PFSK-1 (cell line): ENCODE results near the gene ZNF319.

Experiments
- FOXP2 ChIP-seq: optimal IDR thresholded peaks from 2 replicates; pipeline ENCODE3; 2011; ENCODE audit warnings: borderline replicate concordance, control low read depth, inconsistent platforms; ENCODE audit not compliant: insufficient read depth; ENCODE audit errors: extremely low read length, extremely low read depth
- POLR2AphosphoS5 ChIP-seq: IDR thresholded peaks from 2 replicates; pipeline ENCODE4 v1.6.1; 2012; ENCODE audit warnings: low read depth, mild to moderate bottlenecking, control low read depth, low read length, moderate library complexity
- SIN3A ChIP-seq: IDR thresholded peaks from 2 replicates; pipeline ENCODE4 v1.6.1; 2012; ENCODE audit warnings: mild to moderate bottlenecking, low read length, moderate library complexity, borderline replicate concordance; ENCODE audit not compliant: insufficient read depth
- TAF1 ChIP-seq: IDR thresholded peaks from 2 replicates; pipeline ENCODE4 v1.6.1; 2012; ENCODE audit warnings: low read length, control low read depth, borderline replicate concordance; ENCODE audit not compliant: insufficient read depth
- TF ChIP-seq, protein P1 (sequence below), 2 experiments: IDR thresholded peaks; 2 replicates each; pipeline versions ENCODE4 v1.6.1 to v1.8.0; 2011 to 2012; ENCODE audit warnings: low read depth in 2 of 2, low read length in 2 of 2, control low read depth in 1 of 2, inconsistent platforms in 1 of 2, mild to moderate bottlenecking in 1 of 2, moderate library complexity in 1 of 2; ENCODE audit not compliant: insufficient read depth in 1 of 2

Gene ZNF319

DNA sequence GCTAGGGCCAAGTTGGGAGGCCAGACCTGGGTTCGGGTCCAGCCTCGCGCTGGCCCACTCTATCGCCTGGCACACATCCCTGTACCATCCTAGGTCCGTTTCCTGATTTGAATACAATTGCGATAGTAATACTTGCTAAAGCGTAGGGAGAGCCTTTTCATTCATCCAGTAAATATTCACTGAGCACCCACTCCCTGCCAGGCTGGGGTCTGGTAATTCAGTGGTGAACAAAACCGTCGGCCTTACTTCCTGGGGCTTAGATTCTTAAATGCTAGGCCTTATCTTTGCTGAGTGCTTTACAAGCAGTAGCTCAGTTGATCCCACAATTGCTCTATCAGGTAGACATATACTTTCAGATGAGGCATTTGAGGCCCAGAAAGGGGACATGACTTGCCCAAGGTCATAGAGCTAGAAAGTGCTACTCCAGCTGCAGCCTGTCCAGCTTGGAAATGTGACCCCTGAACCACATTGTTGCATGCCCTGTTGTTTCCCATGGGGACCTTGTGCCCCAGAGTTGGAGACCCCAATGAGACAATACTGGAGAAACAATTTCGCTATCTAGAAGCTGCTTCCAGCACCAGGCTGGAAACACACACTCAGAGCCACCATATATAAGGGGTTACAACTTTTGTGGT lies 1.4 kb upstream of the ZNF319 start:
- TF ChIP-seq FOXP2 (no peak), SIN3A (no peak), TAF1 (no peak), POLR2AphosphoS5 (no peak)
- TF ChIP-seq, protein P1, sequence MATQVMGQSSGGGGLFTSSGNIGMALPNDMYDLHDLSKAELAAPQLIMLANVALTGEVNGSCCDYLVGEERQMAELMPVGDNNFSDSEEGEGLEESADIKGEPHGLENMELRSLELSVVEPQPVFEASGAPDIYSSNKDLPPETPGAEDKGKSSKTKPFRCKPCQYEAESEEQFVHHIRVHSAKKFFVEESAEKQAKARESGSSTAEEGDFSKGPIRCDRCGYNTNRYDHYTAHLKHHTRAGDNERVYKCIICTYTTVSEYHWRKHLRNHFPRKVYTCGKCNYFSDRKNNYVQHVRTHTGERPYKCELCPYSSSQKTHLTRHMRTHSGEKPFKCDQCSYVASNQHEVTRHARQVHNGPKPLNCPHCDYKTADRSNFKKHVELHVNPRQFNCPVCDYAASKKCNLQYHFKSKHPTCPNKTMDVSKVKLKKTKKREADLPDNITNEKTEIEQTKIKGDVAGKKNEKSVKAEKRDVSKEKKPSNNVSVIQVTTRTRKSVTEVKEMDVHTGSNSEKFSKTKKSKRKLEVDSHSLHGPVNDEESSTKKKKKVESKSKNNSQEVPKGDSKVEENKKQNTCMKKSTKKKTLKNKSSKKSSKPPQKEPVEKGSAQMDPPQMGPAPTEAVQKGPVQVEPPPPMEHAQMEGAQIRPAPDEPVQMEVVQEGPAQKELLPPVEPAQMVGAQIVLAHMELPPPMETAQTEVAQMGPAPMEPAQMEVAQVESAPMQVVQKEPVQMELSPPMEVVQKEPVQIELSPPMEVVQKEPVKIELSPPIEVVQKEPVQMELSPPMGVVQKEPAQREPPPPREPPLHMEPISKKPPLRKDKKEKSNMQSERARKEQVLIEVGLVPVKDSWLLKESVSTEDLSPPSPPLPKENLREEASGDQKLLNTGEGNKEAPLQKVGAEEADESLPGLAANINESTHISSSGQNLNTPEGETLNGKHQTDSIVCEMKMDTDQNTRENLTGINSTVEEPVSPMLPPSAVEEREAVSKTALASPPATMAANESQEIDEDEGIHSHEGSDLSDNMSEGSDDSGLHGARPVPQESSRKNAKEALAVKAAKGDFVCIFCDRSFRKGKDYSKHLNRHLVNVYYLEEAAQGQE (IDR thresholded peaks at IDR 0.05; ENCODE audit: insufficient read depth in 1 of 2, low read depth in 2 of 2, low read length in 2 of 2) = no peak

DNA sequence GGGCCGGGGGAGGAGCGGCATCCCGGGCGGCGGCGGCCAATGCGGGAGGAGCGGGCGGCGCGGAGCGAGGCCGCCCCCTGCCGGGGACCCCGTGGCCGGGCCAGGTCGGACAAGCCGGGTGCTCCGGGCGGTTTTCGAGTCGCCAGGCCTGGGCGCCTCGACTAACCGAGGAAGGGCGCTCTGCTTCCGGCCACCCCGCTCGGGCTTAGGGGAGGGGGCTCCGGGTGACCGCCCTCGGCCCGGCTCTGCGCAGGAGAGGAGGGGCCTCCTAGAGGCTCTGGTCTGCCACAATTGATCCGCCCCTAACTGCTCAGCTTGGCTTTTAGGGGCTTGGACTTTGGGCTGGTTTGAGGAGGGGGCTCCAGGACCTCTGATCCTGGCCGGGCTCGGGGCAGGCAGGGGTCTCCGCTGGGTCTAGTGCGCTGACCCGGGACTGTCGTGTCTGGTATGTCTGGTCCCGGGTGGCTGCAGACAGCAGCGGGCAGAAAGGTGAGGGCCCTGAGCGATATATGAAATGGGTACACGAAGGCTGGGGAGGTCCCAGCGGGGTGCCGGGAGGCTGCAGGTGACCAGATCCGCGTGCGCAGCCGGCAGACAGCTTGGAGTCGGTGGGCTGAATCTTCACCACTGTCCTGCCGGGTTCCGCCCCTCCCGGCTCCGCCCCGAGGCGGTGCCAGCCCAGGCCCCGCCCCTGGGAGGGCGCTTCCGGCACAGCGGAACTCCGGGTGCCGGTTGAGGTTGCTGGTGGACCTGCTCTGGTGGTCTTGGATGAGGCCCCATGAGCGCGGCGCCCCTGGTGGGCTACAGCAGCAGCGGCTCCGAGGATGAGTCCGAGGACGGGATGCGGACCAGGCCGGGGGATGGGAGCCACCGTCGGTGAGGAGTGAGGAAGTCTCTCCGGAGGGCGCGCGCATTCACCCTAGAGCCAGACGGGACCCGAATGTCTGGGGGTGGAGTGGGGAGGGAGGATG lies 519 bp upstream of the ZNF319 start, which contains the start of gene USB1:
USB1 (plus strand) TSS at position 702 of the 971 bp plus-strand sequence; CDS start at position 779, 77 bp downstream.
- TF ChIP-seq SIN3A (no peak), FOXP2 (peak; percentile 31), POLR2AphosphoS5 (peak; percentile 78), TAF1 (peak; percentile 72; the same call in 1 of the 2 replicates)
- TF ChIP-seq, protein P1 (IDR thresholded peaks at IDR 0.05; ENCODE audit: insufficient read depth in 1 of 2, low read depth in 2 of 2, low read length in 2 of 2) = no peak

DNA sequence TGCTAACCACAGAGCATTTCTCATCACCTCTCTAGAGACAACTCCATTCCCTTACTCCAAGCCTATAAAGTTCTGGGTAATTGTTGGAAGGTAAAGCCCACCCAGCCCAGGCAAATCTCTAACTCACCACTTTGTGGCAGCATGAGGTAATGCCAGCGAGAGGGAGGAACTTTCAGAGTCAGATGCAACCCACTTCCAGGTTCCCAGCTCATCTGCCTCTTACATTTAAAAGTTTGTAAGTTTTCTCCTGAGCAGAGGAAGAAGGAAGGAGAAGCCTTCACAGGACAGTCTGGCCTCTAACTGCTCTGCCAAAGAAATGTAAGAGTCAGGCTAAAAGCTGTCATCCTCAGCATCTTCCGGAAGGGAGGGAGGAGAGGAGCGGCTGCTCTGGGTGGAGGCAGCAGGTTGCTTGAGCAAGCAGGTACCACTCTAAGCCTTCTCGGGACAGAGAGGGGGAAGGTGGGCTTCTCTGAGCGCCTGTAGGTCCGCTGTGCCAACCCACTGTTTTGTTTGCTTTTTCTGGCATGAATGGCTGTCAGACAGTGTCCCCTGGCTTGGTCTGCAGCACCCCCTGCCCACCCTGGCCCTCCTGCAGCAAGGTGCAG lies 1.0 kb downstream of the ZNF319 start:
- TF ChIP-seq FOXP2 (no peak), SIN3A (no peak), TAF1 (no peak), POLR2AphosphoS5 (no peak)
- TF ChIP-seq, protein P1 (IDR thresholded peaks at IDR 0.05; ENCODE audit: insufficient read depth in 1 of 2, low read depth in 2 of 2, low read length in 2 of 2) = no peak

DNA sequence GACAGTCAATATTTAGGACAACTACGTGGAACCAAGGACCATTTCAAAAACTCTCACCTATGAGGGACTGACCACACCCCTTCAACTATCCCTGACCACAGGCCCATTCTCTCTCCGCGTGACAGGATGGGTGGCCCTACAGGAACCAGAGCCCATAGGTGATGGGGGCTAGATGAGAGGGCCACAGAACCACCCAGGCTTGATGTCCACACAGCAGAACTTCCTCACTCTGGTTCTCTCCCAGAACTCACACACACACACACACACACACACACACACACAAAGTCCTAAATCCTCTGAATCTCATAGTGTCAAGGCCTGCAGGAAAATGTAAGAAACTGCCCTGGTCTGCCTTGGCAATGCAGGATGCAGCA lies 1.5 kb downstream of the ZNF319 start:
- TF ChIP-seq FOXP2 = no peak
- TF ChIP-seq SIN3A = no peak
- no peak for TF ChIP-seq TAF1
- TF ChIP-seq, protein P1 (IDR thresholded peaks at IDR 0.05; ENCODE audit: insufficient read depth in 1 of 2, low read depth in 2 of 2, low read length in 2 of 2) = no peak
- TF ChIP-seq POLR2AphosphoS5 = no peak
